ENCODE data around the gene LCN15. TPM values are rescaled to one million over a fixed set of nuclear protein-coding genes. Genes with fewer than 3 reads are reported as not detected.
A peak's percentile ranks its signal among the peaks of the same experiment; 100 is the strongest.

Gene LCN15
- total RNA-seq, 1 experiment from 2014 or later = not detected

- H3K4me2 ChIP-seq (ENCODE audit: low read length) = peak overlapping the region; percentile 100
- ChIA-PET POLR2A (ENCODE audit: unreplicated experiment) (no interaction called here), CTCF (no interaction called here)
- ATAC-seq (no peak), DNase-seq (no peak)
- H3K9me3 ChIP-seq (ENCODE audit: low read length) = no peaks in the 10 kb centered on the region
- H3K36me3 ChIP-seq (ENCODE audit: low read depth, low read length) = peaks cover 34% of the 10 kb centered on the region
- peaks cover 21% of the 10 kb centered on the region for H3F3A ChIP-seq (ENCODE audit: low read length, unreplicated experiment)
- peaks cover 27% of the 10 kb centered on the region for H3K4me1 ChIP-seq (ENCODE audit: insufficient read depth, low read length)
- intact Hi-C loops (cut with micrococcal nuclease) = no loop called here
- H3K9ac ChIP-seq (ENCODE audit: low read length) = peak overlapping the region; percentile 96
- H3K79me2 ChIP-seq (ENCODE audit: low read length) = peaks cover 74% of the 10 kb centered on the region
- BruUV-seq (replicated peaks) = no TSS peak
- peak overlapping the region; percentile 95 for H3K4me3 ChIP-seq (ENCODE audit: low read length)
- H2AFZ ChIP-seq (ENCODE audit: low read length) = no peak overlapping the region
- no peaks in the 10 kb centered on the region for H3K27me3 ChIP-seq (ENCODE audit: low read length)
- H4K20me1 ChIP-seq (ENCODE audit: low read length) = peaks cover 52% of the 10 kb centered on the region
- H3K9me2 ChIP-seq (replicated peaks; ENCODE audit: low read length) = no peaks in the 10 kb centered on the region
- TF ChIP-seq EZH2 (IDR thresholded peaks at IDR 0.05; ENCODE audit: low read length, unreplicated experiment) (no peak), EZH2phosphoT487 (IDR thresholded peaks at IDR 0.05; ENCODE audit: borderline replicate concordance, low read length) (no peak)
- TF ChIP-seq, protein P1, sequence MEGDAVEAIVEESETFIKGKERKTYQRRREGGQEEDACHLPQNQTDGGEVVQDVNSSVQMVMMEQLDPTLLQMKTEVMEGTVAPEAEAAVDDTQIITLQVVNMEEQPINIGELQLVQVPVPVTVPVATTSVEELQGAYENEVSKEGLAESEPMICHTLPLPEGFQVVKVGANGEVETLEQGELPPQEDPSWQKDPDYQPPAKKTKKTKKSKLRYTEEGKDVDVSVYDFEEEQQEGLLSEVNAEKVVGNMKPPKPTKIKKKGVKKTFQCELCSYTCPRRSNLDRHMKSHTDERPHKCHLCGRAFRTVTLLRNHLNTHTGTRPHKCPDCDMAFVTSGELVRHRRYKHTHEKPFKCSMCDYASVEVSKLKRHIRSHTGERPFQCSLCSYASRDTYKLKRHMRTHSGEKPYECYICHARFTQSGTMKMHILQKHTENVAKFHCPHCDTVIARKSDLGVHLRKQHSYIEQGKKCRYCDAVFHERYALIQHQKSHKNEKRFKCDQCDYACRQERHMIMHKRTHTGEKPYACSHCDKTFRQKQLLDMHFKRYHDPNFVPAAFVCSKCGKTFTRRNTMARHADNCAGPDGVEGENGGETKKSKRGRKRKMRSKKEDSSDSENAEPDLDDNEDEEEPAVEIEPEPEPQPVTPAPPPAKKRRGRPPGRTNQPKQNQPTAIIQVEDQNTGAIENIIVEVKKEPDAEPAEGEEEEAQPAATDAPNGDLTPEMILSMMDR (conservative IDR thresholded peaks at IDR 0.05; ENCODE audit: low read depth, low read length) = no peak
- H3K27ac ChIP-seq (ENCODE audit: low read length) = peak overlapping the region; percentile 57
These were observed 38.2 kb downstream of the LCN15 start for GRCh38 chr9:136726118-136726517.

DNA sequence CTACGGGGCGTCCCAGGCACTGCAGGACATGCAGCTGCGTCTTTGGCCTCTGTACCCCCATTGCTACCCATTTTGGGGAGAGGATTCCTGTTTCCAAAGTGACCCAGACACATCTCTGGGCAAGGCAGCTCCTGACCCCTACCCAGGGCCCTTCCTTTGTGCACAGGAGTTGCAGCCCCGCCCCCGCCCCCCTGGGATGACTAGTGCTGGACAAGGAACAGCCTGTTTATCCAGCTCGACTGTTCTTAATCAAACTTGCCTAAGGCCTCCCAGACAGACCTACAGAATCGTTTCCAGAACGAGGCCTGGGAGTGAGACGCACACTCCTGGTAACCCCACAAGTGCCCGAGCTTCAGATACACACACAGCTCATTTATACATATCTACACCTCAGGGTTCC lies 38.7 kb downstream of the LCN15 start:
- Histone ChIP-seq H3K27me3 (ENCODE audit: low read length) (no peaks in the 10 kb centered on the region), H3K36me3 (ENCODE audit: low read depth, low read length) (peaks cover 34% of the 10 kb centered on the region), H3K4me3 (ENCODE audit: low read length) (peak overlapping the region; percentile 95), H3K9me3 (ENCODE audit: low read length) (no peaks in the 10 kb centered on the region), H3K27ac (ENCODE audit: low read length) (peak overlapping the region; percentile 57), H4K20me1 (ENCODE audit: low read length) (peaks cover 52% of the 10 kb centered on the region), H3K79me2 (ENCODE audit: low read length) (peaks cover 69% of the 10 kb centered on the region), H3K9ac (ENCODE audit: low read length) (peak overlapping the region; percentile 96; the same call in 1 of the 2 replicates), H3K4me1 (ENCODE audit: insufficient read depth, low read length) (peaks cover 27% of the 10 kb centered on the region), H3K4me2 (ENCODE audit: low read length) (peak overlapping the region; percentile 100), H2AFZ (ENCODE audit: low read length) (no peak overlapping the region), H3K9me2 (replicated peaks; ENCODE audit: low read length) (no peaks in the 10 kb centered on the region), H3F3A (ENCODE audit: low read length, unreplicated experiment) (peaks cover 21% of the 10 kb centered on the region)
- ATAC-seq = peak; percentile 29
- POLR2A ChIA-PET (ENCODE audit: unreplicated experiment) = interaction anchor here (0.7 kb wide), 1 partner anchor 219 kb away, joined by 5 read pairs; the partner anchor contains the start of gene FBXW5
- TF ChIP-seq EZH2 (IDR thresholded peaks at IDR 0.05; ENCODE audit: low read length, unreplicated experiment) = no peak
- TF ChIP-seq, protein P1 (conservative IDR thresholded peaks at IDR 0.05; ENCODE audit: low read depth, low read length) = no peak
- TF ChIP-seq EZH2phosphoT487 (IDR thresholded peaks at IDR 0.05; ENCODE audit: borderline replicate concordance, low read length) = no peak
- BruUV-seq (replicated peaks) = no TSS peak
- CTCF ChIA-PET = interaction anchor here (0.6 kb wide), 1 partner anchor 253 kb away, joined by 5 read pairs; no protein-coding TSS in a partner anchor
- DNase-seq = peak; percentile 72
- intact Hi-C loops (cut with micrococcal nuclease) = no loop called here

DNA sequence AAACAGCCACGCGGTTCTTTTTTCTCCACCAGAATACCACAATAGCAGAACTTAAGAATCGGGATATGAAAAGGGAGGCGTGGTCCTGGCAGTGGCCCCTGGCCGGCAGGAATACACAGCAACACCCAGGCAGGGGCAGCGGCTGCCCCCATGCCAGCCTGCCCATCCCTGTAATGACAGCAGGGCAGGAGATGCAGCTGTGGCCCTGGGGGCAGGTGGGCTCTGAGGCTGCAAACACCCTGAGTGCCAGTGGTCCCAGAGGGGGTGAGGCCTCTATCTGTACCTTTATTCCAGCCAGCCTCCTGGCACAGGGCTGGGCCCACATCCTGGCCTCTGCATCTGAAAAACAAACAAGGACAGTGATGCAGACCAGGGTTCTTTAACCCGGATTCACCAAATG lies 39.5 kb downstream of the LCN15 start:
- Histone ChIP-seq H3K4me2 (ENCODE audit: low read length) (peak overlapping the region; percentile 22; the same call in 1 of the 2 replicates), H3K27ac (ENCODE audit: low read length) (no peak overlapping the region), H3K79me2 (ENCODE audit: low read length) (peaks cover 61% of the 10 kb centered on the region), H3K36me3 (ENCODE audit: low read depth, low read length) (peaks cover 34% of the 10 kb centered on the region), H3K9me3 (ENCODE audit: low read length) (no peaks in the 10 kb centered on the region), H3K27me3 (ENCODE audit: low read length) (no peaks in the 10 kb centered on the region), H3F3A (ENCODE audit: low read length, unreplicated experiment) (peaks cover 21% of the 10 kb centered on the region), H3K9ac (ENCODE audit: low read length) (no peak overlapping the region), H3K4me3 (ENCODE audit: low read length) (no peak overlapping the region), H2AFZ (ENCODE audit: low read length) (no peak overlapping the region), H3K9me2 (replicated peaks; ENCODE audit: low read length) (no peaks in the 10 kb centered on the region), H3K4me1 (ENCODE audit: insufficient read depth, low read length) (peaks cover 25% of the 10 kb centered on the region), H4K20me1 (ENCODE audit: low read length) (peaks cover 52% of the 10 kb centered on the region)
- ChIA-PET POLR2A (ENCODE audit: unreplicated experiment) (no interaction called here), CTCF (no interaction called here)
- TF ChIP-seq, protein P1 (conservative IDR thresholded peaks at IDR 0.05; ENCODE audit: low read depth, low read length) = no peak
- no peak for TF ChIP-seq EZH2phosphoT487 (IDR thresholded peaks at IDR 0.05; ENCODE audit: borderline replicate concordance, low read length)
- no peak for TF ChIP-seq EZH2 (IDR thresholded peaks at IDR 0.05; ENCODE audit: low read length, unreplicated experiment)
- BruUV-seq (replicated peaks) = no TSS peak
- DNase-seq (no peak), ATAC-seq (no peak)
- intact Hi-C loops (cut with micrococcal nuclease) = no loop called here

All from PC-3 (cell line).